HepG2 (cell line): ENCODE data around the gene DUS3L. TPM values are rescaled to one million over a fixed set of nuclear protein-coding genes. Genes with fewer than 3 reads are reported as not detected.
A peak's percentile ranks its signal among the peaks of the same experiment; 100 is the strongest.

Source experiments
- ATAC-seq: fragments of 200-7000 bp; cut with Tn5 transposase; 3 replicates; pipeline ENCODE4 v1.9.1; 2020; ENCODE audit warnings: mild to moderate bottlenecking, moderate library complexity
- BruUV-seq: library from RNA; stranded (reverse); fragments of 400-500 nt; replicated peaks from 2 replicates; lab custom pipeline; 2021; lab: Mats Ljungman, UMichigan
- CTCF ChIA-PET: fragments of 300-600 bp; formaldehyde crosslinking; extraction: SDS; loops from one replicate; lab custom pipeline; 2021; ENCODE audit warnings: low total read pairs, inconsistent platforms, low intra/inter-chr PET ratio; lab: Yijun Ruan, JAX
- POLR2A ChIA-PET: fragments of 350-600 bp; sonication (Branson Sonifier 250); formaldehyde crosslinking; loops from one replicate; lab custom pipeline; 2020; ENCODE audit warnings: antibody characterized with exemption, inconsistent platforms; lab: Yijun Ruan, JAX
- DNase-seq: peaks from one replicate; pipeline ENCODE4 v3.0.0-alpha.2; 2015; ENCODE audit warnings: low spot score
- FAIRE-seq: peaks from 3 replicates; lab custom pipeline; 2011; peaks lifted over from hg19 to GRCh38; lab: Jason Lieb, UNC
- H2AFZ ChIP-seq: one replicate; pipeline ENCODE4 v1.6.1; 2011; ENCODE audit warnings: low read length, inconsistent platforms
- H3K27ac ChIP-seq: fragments of 300-600 bp; 3 replicates; pipeline ENCODE4 v1.8.0; 2011; ENCODE audit warnings: mixed run types, mild to moderate bottlenecking, mixed read lengths, low read length, inconsistent platforms; ENCODE audit not compliant: insufficient read depth; ENCODE audit errors: extremely low read length
- H3K27me3 ChIP-seq, 2 experiments: fragments of 200-600 bp in 1 of 2; 2 replicates in 1 of 2; 3 replicates in 1 of 2; pipeline versions ENCODE4 v1.6.0 to v1.8.0; 2011; ENCODE audit warnings: low read length in 2 of 2, mild to moderate bottlenecking in 2 of 2, moderate library complexity in 2 of 2, inconsistent platforms in 1 of 2; ENCODE audit not compliant: insufficient read depth in 2 of 2, control insufficient read depth in 1 of 2
- H3K36me3 ChIP-seq, 2 experiments: fragments of 200-600 bp in 1 of 2; replicated peaks in 1 of 2; 2 replicates in 1 of 2; 3 replicates in 1 of 2; pipeline versions ENCODE4 v1.5.1 to v1.8.0; 2011; ENCODE audit warnings: low read length in 2 of 2, inconsistent platforms in 1 of 2; ENCODE audit not compliant: insufficient read depth in 2 of 2, control insufficient read depth in 1 of 2
- H3K4me1 ChIP-seq: 2 replicates; pipeline ENCODE4 v1.5.1; 2012; ENCODE audit warnings: low read length, inconsistent platforms; ENCODE audit not compliant: insufficient read depth
- H3K4me2 ChIP-seq: 2 replicates; pipeline ENCODE4 v1.6.0; 2011; ENCODE audit warnings: low read depth, low read length, inconsistent platforms
- H3K4me3 ChIP-seq, 3 experiments: fragments of 200-600 bp in 1 of 3; sonication (generic), shearing (Covaris generic) in 1 of 3; replicated peaks in 1 of 3; 2 replicates each; pipeline ENCODE4 v1.5.1; 2011 to 2016; ENCODE audit warnings: low read length in 3 of 3, inconsistent platforms in 2 of 3, low read depth in 2 of 3, mild to moderate bottlenecking in 2 of 3, control low read depth in 1 of 3, mixed read lengths in 1 of 3; ENCODE audit not compliant: insufficient read depth in 1 of 3
- H3K79me2 ChIP-seq: one replicate; pipeline ENCODE4 v1.6.1; 2011; ENCODE audit warnings: low read length, inconsistent platforms; ENCODE audit not compliant: insufficient read depth
- H3K9ac ChIP-seq: 2 replicates; pipeline ENCODE4 v1.6.0; 2011; ENCODE audit warnings: mild to moderate bottlenecking, low read depth, low read length, inconsistent platforms; ENCODE audit not compliant: insufficient read depth
- H3K9me3 ChIP-seq: 2 replicates; pipeline ENCODE4 v1.5.1; 2012; ENCODE audit warnings: mild to moderate bottlenecking, low read length
- H4K20me1 ChIP-seq: 2 replicates; pipeline ENCODE4 v1.6.0; 2011; ENCODE audit warnings: inconsistent platforms, mild to moderate bottlenecking, low read length, moderate library complexity; ENCODE audit not compliant: insufficient read depth
- ATF7-NPFF ChIP-seq: sonication (generic); formaldehyde crosslinking; IDR thresholded peaks from 2 replicates; pipeline ENCODE4 v1.8.1; 2023; ENCODE audit warnings: mild to moderate bottlenecking, low read depth, missing genetic modification reagents, moderate library complexity
- BCL3 ChIP-seq: sonication (generic); formaldehyde crosslinking; IDR thresholded peaks from 2 replicates; pipeline ENCODE4 v1.5.1; 2020; ENCODE audit warnings: mild to moderate bottlenecking, missing genetic modification reagents, moderate library complexity
- CBX1 ChIP-seq: IDR thresholded peaks from one replicate; pipeline ENCODE4 v1.6.1; 2016; ENCODE audit warnings: antibody characterized with exemption, low read depth
- GMEB1 ChIP-seq: sonication (generic); formaldehyde crosslinking; IDR thresholded peaks from 2 replicates; pipeline ENCODE4 v1.5.1; 2020; ENCODE audit warnings: missing genetic modification reagents, mild to moderate bottlenecking, borderline replicate concordance
- HMG20A ChIP-seq: IDR thresholded peaks from 2 replicates; pipeline ENCODE4 v1.6.1; 2016; ENCODE audit warnings: borderline replicate concordance
- KDM3A ChIP-seq: IDR thresholded peaks from 2 replicates; pipeline ENCODE4 v1.6.1; 2018; ENCODE audit warnings: low read depth, missing compliant biosample characterization
- NFIC ChIP-seq: IDR thresholded peaks from 2 replicates; pipeline ENCODE4 v1.6.1; 2012; ENCODE audit warnings: mild to moderate bottlenecking, low read length, inconsistent platforms
- SKI ChIP-seq: fragments of 450-650 bp; IDR thresholded peaks from one replicate; pipeline ENCODE4 v1.6.1; 2018; ENCODE audit warnings: mild to moderate bottlenecking; ENCODE audit not compliant: partially characterized antibody
- SMC3 ChIP-seq: IDR thresholded peaks from 2 replicates; pipeline ENCODE4 v1.6.1; 2011; ENCODE audit warnings: low read length, improper control_type of control experiment
- STAG1 ChIP-seq: sonication (generic); formaldehyde crosslinking; IDR thresholded peaks from 2 replicates; pipeline ENCODE4 v1.4.0; 2020; ENCODE audit warnings: missing genetic modification reagents
- ZNF230 ChIP-seq: sonication (generic); formaldehyde crosslinking; IDR thresholded peaks from 2 replicates; pipeline ENCODE4 v1.4.0; 2020; ENCODE audit warnings: mild to moderate bottlenecking, missing genetic modification reagents
- ZNF543 ChIP-seq: sonication (generic); formaldehyde crosslinking; IDR thresholded peaks from 2 replicates; pipeline ENCODE4 v1.4.0; 2020; ENCODE audit warnings: mild to moderate bottlenecking, missing genetic modification reagents
- ZNF572 ChIP-seq: sonication (generic); formaldehyde crosslinking; IDR thresholded peaks from 2 replicates; pipeline ENCODE4 v1.5.1; 2020; ENCODE audit warnings: mild to moderate bottlenecking, missing genetic modification reagents
- ZNF777 ChIP-seq: sonication (generic); formaldehyde crosslinking; IDR thresholded peaks from 2 replicates; pipeline ENCODE4 v1.4.0; 2020; ENCODE audit warnings: missing genetic modification reagents
- WGBS: methylation state at CpG from one replicate; pipeline ENCODE4 v1.1.6; 2017; ENCODE audit warnings: low lambda C conversion rate; 5-methylcytosine and 5-hydroxymethylcytosine counted together
- in situ Hi-C: cut with HindIII; loops from 2 replicates; pipeline ENCODE4 v1.10.0; 2017; ENCODE audit warnings: low pct_unique_long_range_greater_than_20kb; ENCODE audit not compliant: extremely low pct_ligation_motif_present
- intact Hi-C: fragments of 100-400 bp; cut with micrococcal nuclease; formaldehyde crosslinking; loops from one replicate; pipeline ENCODE4 v1.10.0; 2022; ENCODE audit not compliant: unreplicated experiment
- polyA plus RNA-seq, 8 experiments: library from polyadenylated mRNA; depleted of rRNA in 3 of 8; stranded (reverse) in 7 of 8; unstranded in 1 of 8; fragments of >200 nt; fragmentation: Illumina TruSeq in 4 of 8; extraction: Trizol in 4 of 8; gene quantifications; 2 replicates each; pipeline versions ENCODE4 v1.2.1 to v1.2.3, GENCODE V29; 2011 to 2016; ENCODE audit warnings: low read depth in 4 of 8, missing spikeins in 1 of 8, mixed read lengths in 1 of 8; ENCODE audit not compliant: insufficient read depth in 1 of 8
- total RNA-seq, 5 experiments: library from RNA; depleted of rRNA; stranded (reverse); fragments of >200 nt; fragmentation: Illumina TruSeq; extraction: Trizol; gene quantifications; 2 replicates each; pipeline ENCODE4 v1.2.3, GENCODE V29; 2016; ENCODE audit warnings: low read depth in 1 of 5
- TF ChIP-seq, protein P1 (sequence below): sonication (generic); formaldehyde crosslinking; IDR thresholded peaks from 2 replicates; pipeline ENCODE4 v1.4.0; 2020; ENCODE audit warnings: mild to moderate bottlenecking, missing genetic modification reagents

DUS3L gene
- total and polyA plus RNA-seq, 2 of the 13 experiments (the other 11 are each of a cell fraction or from before 2014, with no cell fraction given) = 13.3 to 25.1 TPM

- in situ Hi-C loops = no loop called here
- peak overlapping the region in 2 of 3 experiments; percentile 46 to 90; a peak in 3 of 6 replicates for H3K4me3 ChIP-seq
- H3K4me1 ChIP-seq = peaks cover 60% of the 10 kb centered on the region
- peak; percentile 35 for ATAC-seq
- peak overlapping the region; percentile 89 for H3K27ac ChIP-seq
- ChIA-PET CTCF (interaction anchor here (2.5 kb wide), 1 partner anchor 22 kb away, joined by 19 read pairs; the partner anchor contains the start of gene NRTN), POLR2A (interaction anchor here (1.5 to 4.2 kb wide), 14 partner anchors 12 to 149 kb away, joined by 6 to 96 read pairs (median 18); partner anchors contain the start of genes CATSPERD, DUS3L, FUT5 and FUT6)
- no peak overlapping the region for H2AFZ ChIP-seq
- H3K4me2 ChIP-seq = peak overlapping the region; percentile 100
- peaks cover 0 to 5% of the 10 kb centered on the region in 2 experiments; a peak in 1 of 5 replicates for H3K36me3 ChIP-seq
- WGBS = 11% methylated on average over 17 of the region's 24 CpGs
- FAIRE-seq = peak; percentile 83
- H3K27me3 ChIP-seq = no peaks in the 10 kb centered on the region; a peak in 1 of 5 replicates
- H4K20me1 ChIP-seq = peaks cover 2% of the 10 kb centered on the region; the same call in 1 of the 2 replicates
- no TSS peak for BruUV-seq
- peak overlapping the region; percentile 53 for H3K9ac ChIP-seq
- DNase-seq = peak; percentile 87
- intact Hi-C loops = loop anchor here (1.0 to 5.0 kb wide), 3 partner anchors 22 to 66 kb away; partner anchors contain the start of gene FUT5
- no peaks in the 10 kb centered on the region for H3K9me3 ChIP-seq
- H3K79me2 ChIP-seq = peaks cover 12% of the 10 kb centered on the region
- TF ChIP-seq BCL3 (CRISPR knock-in tag) = peak; percentile 46; the same call in 1 of the 2 replicates
- peak; percentile 66; the same call in 1 of the 2 replicates for TF ChIP-seq HMG20A (CRISPR knock-in tag)
- 0 out of 2 replicates have a peak, but pooled peaks have one; percentile 61 for TF ChIP-seq KDM3A (CRISPR knock-in tag)
- TF ChIP-seq SMC3 = peak; percentile 24; the same call in 1 of the 2 replicates
- TF ChIP-seq ZNF230 (CRISPR knock-in tag) = 0 out of 2 replicates have a peak, but pooled peaks have one; percentile 79
- TF ChIP-seq CBX1 = peak; percentile 52
- TF ChIP-seq STAG1 = peak; percentile 42
- TF ChIP-seq ZNF572 (CRISPR knock-in tag) = no peak
- TF ChIP-seq GMEB1 = peak; percentile 64; the same call in 1 of the 2 replicates
- TF ChIP-seq NFIC = peak; percentile 58
- peak; percentile 40; the same call in 1 of the 2 replicates for TF ChIP-seq ATF7-NPFF (CRISPR knock-in tag)
- peak; percentile 72 for TF ChIP-seq SKI
- peak; percentile 40; the same call in 1 of the 2 replicates for TF ChIP-seq ZNF777
- TF ChIP-seq, protein P1, sequence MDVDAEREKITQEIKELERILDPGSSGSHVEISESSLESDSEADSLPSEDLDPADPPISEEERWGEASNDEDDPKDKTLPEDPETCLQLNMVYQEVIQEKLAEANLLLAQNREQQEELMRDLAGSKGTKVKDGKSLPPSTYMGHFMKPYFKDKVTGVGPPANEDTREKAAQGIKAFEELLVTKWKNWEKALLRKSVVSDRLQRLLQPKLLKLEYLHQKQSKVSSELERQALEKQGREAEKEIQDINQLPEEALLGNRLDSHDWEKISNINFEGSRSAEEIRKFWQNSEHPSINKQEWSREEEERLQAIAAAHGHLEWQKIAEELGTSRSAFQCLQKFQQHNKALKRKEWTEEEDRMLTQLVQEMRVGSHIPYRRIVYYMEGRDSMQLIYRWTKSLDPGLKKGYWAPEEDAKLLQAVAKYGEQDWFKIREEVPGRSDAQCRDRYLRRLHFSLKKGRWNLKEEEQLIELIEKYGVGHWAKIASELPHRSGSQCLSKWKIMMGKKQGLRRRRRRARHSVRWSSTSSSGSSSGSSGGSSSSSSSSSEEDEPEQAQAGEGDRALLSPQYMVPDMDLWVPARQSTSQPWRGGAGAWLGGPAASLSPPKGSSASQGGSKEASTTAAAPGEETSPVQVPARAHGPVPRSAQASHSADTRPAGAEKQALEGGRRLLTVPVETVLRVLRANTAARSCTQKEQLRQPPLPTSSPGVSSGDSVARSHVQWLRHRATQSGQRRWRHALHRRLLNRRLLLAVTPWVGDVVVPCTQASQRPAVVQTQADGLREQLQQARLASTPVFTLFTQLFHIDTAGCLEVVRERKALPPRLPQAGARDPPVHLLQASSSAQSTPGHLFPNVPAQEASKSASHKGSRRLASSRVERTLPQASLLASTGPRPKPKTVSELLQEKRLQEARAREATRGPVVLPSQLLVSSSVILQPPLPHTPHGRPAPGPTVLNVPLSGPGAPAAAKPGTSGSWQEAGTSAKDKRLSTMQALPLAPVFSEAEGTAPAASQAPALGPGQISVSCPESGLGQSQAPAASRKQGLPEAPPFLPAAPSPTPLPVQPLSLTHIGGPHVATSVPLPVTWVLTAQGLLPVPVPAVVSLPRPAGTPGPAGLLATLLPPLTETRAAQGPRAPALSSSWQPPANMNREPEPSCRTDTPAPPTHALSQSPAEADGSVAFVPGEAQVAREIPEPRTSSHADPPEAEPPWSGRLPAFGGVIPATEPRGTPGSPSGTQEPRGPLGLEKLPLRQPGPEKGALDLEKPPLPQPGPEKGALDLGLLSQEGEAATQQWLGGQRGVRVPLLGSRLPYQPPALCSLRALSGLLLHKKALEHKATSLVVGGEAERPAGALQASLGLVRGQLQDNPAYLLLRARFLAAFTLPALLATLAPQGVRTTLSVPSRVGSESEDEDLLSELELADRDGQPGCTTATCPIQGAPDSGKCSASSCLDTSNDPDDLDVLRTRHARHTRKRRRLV (CRISPR knock-in tag) = 0 out of 2 replicates have a peak, but pooled peaks have one; percentile 33
- TF ChIP-seq ZNF543 = 0 out of 2 replicates have a peak, but pooled peaks have one; percentile 43
Measured at GRCh38 chr19:5826531-5827341, 35.8 kb upstream of the DUS3L start.
